Effector CD8-positive, alpha-beta T cell (primary cell): ENCODE data around the gene EIF2D.

Experiments used
- DNase-seq: peaks from one replicate; lab custom pipeline; 2025; lab: John Stamatoyannopoulos, UW

The EIF2D gene

DNA sequence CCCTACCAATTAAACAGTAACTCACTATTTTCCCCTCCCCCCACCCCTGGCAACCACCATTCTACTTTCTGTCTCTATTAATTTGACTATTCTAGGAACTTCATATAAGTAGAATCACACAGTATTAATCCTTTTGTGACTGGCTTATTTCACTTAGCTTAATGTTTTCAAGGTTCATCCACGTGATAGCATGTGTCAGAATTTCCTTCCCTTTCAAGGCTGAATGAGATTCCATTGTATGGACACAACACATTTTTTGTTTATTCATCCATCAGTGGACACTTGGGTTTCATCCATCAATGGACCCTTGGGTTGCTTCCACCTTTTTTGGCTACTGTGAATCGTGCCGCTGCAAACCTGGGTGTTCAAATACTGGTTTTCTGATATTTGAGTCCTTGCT lies 41.7 kb downstream of the EIF2D start:
- DNase-seq = no peak

DNA sequence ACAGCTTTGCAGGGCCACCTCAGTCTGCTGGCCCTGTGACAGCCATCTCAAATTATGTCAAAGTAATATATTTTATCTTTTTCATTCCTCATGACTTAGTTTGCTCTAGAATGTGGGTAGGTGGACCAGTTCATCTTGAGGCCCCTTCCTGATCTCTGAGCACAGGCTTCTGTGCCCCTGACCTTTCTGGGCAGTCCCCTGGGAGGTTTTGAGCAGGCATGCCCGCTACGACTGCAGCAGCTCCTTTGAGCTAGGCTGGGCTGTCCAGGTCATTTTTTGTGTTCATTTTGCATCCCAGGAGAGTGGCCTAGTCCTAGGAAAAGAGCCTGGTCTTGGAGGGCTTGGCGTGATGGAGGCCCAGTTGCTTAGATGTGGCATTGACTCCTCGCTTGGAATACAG lies 42.7 kb downstream of the EIF2D start:
- DNase-seq = no peak

- no peak for DNase-seq
Observed at GRCh38 chr1:206568779-206569352, 43.4 kb downstream of the EIF2D start.

GRCh38 chr1:206568256-206568655 lies 44.0 kb downstream of the EIF2D start:
- no peak for DNase-seq

GRCh38 chr1:206566999-206567398 lies 45.3 kb downstream of the EIF2D start:
- no peak for DNase-seq

- DNase-seq = no peak
Observed at GRCh38 chr1:206565995-206566394, 46.3 kb downstream of the EIF2D start.

- no peak for DNase-seq
Observed at GRCh38 chr1:206563367-206564207, 48.7 kb downstream of the EIF2D start.

DNA sequence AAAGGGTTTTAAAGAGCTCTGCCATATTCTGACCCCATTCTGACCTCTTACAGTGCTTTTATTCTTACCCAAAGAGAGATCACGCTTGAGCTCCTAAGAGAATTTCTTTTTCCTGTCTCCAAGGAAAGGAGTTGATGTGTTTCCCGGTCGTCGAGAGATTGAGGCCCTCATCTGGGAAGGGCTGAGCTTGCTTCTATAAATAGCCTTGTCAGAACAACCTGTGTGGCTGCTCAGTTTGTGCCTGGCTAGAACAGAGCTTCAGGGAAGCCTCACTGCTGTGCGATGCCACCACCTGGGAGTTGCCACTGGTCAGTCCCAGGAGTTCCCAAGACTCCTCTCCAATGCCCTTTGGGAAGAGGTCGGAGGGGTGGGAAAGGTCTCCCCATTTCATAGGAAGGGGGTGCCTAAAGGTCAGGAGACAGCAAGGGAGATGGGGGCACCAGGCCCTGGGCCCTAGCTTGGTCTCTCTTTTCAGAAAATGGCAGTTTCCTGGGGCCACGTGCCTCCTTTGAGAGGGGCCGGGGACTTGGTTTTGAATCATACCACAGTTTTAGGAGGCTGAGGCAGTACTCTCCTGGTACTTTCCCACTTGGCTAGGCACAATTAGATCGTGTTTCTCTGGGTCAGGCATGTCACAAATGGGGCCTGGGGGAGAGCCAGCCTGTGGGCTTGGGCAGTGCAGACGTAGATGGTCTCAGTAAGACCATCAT lies 52.1 kb downstream of the EIF2D start:
- no peak for DNase-seq

GRCh38 chr1:206559672-206559995 lies 52.6 kb downstream of the EIF2D start:
- no peak for DNase-seq

DNA sequence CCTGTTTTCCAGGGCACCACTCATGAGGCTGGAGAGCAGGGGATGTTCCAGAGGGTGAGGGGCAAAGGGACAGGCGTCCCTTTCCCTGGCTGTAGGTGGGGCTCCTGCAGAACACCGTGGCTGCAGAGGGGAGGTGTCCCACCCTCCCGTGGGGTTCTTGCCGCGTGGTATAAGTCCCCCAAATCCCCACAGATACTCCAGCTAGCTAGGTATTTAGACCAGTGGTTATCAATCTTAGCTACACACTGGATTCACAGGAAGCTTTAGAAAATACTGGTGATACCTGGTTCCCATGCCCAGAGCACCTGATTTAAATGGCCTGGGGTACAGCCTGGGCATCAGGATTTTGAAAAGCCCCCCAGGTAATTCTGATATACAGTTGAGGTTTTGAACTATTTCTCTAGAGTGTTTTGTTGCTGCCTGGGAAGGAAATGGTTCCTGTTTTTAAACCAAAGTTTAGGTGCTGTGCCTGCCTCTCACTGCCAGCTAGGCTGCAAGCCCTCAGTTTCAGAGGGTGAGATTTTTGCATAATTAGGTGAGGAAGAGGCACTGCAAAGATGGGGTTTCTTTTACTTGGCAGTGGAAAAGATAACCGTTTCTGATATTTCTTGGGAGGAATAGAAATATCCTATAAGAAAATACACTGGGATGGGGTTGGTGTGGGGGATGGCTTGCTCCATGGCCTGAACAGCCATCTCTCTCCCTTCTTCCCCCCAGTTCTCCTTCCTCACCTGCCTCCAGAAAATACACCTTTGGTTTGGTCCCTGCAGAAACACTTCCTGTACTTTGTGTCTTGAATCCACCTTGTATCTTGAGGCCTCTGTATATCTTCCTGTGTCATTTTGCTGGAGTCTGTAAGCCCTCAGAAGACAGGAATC lies 53.2 kb downstream of the EIF2D start:
- DNase-seq = no peak

DNA sequence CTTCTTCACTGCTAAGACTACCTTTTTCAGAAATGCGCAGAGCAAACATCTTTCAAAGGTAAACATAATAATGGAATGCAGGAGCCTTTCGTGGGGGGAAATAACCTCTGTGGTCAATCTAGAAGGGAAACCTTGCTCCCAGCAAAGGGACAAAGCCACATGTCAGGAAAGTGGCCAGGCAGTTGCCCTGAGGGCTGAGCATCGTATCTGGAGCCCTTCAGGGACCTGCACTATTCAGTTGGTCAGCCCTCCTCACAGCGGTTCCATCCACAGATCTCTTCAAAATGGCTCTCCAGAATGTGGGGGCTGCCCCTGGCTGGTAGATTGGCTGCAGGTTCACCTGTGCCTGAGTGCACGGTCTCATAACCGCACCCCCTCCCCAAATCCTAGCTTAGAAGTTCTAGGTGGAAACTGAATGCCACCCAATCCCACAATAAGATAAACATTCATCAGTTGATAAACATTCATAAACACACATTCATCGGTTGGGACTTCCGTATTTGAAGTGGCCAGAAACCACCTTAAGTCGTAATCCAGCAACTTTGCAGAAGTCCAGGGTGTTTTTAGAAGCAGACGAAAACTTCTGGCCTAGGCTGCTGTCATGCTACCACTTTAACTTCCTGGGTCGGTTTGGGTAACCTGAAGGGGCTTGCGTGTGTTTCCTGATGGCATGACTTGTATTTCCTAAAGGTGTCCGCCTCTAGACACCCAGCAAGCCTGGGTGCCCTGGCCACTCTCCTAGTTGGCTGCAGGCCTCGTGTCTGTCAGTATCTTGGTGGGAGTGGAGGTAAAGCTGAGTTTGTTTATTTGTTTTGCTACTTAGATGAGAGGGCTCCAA lies 54.4 kb downstream of the EIF2D start:
- no peak for DNase-seq

GRCh38 chr1:206556750-206557635 lies 55.3 kb downstream of the EIF2D start:
- peak; percentile 65 for DNase-seq

DNA sequence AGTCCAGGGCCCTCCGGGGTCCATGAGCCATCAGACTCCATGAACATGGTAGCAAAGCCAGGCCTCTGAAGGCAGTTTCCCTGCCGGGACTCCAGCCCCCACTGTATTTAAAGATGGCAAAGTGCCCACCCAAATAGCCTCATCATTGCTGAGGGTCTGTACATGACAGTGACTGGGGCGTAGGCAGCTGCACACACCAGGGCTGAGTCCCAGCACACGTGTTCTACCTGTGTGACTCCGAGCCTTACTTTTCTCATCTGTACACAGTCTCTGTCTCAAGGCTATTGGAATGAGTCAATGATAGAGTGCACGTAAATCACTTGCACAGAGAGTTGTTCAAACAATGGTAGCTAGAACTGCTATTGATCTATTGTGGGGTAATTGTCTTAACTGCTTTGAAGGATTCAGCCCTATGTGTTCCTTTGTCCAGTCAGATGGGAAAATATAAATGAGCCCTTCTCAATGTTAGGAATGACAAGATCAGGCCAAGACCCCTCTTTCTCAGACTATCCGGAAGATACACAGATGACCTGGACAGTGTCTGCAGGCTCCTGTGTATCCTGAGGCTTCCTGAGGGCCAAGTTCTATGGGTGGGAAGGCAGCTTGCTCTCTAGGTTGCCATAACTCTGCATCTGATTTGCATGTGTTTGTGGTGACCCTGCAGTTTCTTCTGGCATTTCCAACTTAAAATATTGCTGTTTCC lies 56.1 kb downstream of the EIF2D start:
- DNase-seq = no peak

- peak; percentile 17 for DNase-seq
Observed at GRCh38 chr1:206555473-206555935, 56.8 kb downstream of the EIF2D start.

GRCh38 chr1:206554701-206555472 lies 57.4 kb downstream of the EIF2D start:
- DNase-seq = no peak

DNA sequence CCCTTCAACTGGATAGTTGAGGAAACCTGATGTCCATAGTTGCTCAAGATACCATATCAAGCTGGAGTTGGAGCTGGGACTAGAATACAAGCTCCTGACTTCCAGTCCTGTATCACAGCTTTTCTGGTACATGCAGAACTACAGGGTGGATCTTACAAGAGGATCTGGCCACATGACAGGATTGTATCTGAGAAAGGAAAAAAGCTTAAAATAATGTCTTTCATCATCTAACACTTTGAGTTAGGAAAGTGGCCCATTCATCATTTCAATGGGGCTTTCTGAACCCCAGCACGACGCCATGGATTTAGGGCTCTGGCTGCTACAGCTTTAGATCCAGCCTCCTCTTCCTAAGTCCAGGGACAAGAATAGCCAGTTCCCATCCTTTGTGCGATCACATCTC lies 58.1 kb downstream of the EIF2D start:
- DNase-seq = no peak

DNA sequence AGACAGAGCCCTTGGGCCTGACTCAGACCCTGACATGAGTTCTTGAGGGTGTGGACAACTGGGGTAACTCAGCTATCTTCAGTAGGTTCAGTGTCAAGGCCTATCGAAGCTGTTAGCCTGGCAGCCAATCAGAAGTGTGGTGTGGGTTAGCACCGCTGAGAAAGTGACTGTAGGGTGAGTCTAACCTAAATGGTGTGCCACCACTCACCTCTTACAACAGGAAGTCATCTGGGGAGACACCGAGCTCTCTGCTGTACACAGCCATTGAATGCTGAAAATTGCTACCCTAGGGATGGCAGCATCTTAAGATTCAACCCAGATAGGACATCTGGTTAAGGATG lies 60.3 kb downstream of the EIF2D start:
- DNase-seq = peak; percentile 46

- no peak for DNase-seq
Observed at GRCh38 chr1:206551296-206551985, 60.8 kb downstream of the EIF2D start.
